Measurements from ENCODE around the gene ENTHD1.

Gene ENTHD1

GRCh38 chr22:39819429-39819828 is 74.1 kb downstream of the ENTHD1 start:
- no peak overlapping the region for H3K4me3 Mint-ChIP-seq
- H3K27me3 Mint-ChIP-seq (ENCODE audit: low read depth): peaks cover 32% of the 10 kb centered on the region
- H3K36me3 Mint-ChIP-seq (ENCODE audit: low read depth): no peaks in the 10 kb centered on the region
- H3K27ac Mint-ChIP-seq: no peak overlapping the region
- peaks cover 3% of the 10 kb centered on the region for H3K4me1 Mint-ChIP-seq (ENCODE audit: low read depth)
- no peaks in the 10 kb centered on the region for H3K9me3 Mint-ChIP-seq

GRCh38 chr22:39818094-39818493 is 75.5 kb downstream of the ENTHD1 start:
- H3K4me1 Mint-ChIP-seq (ENCODE audit: low read depth): peaks cover 3% of the 10 kb centered on the region
- no peak overlapping the region for H3K4me3 Mint-ChIP-seq
- H3K27me3 Mint-ChIP-seq (ENCODE audit: low read depth): peaks cover 33% of the 10 kb centered on the region
- H3K9me3 Mint-ChIP-seq: no peaks in the 10 kb centered on the region
- no peak overlapping the region for H3K27ac Mint-ChIP-seq
- no peaks in the 10 kb centered on the region for H3K36me3 Mint-ChIP-seq (ENCODE audit: low read depth)

GRCh38 chr22:39815932-39816331 is 77.6 kb downstream of the ENTHD1 start:
- H3K27ac Mint-ChIP-seq: no peak overlapping the region
- peaks cover 3% of the 10 kb centered on the region for H3K4me1 Mint-ChIP-seq (ENCODE audit: low read depth)
- H3K36me3 Mint-ChIP-seq (ENCODE audit: low read depth): no peaks in the 10 kb centered on the region
- H3K9me3 Mint-ChIP-seq: no peaks in the 10 kb centered on the region
- H3K4me3 Mint-ChIP-seq: no peak overlapping the region
- peaks cover 26% of the 10 kb centered on the region for H3K27me3 Mint-ChIP-seq (ENCODE audit: low read depth)

- no peak overlapping the region for H3K27ac Mint-ChIP-seq
- H3K4me1 Mint-ChIP-seq (ENCODE audit: low read depth): peaks cover 2% of the 10 kb centered on the region
- H3K9me3 Mint-ChIP-seq: no peaks in the 10 kb centered on the region
- no peaks in the 10 kb centered on the region for H3K36me3 Mint-ChIP-seq (ENCODE audit: low read depth)
- H3K27me3 Mint-ChIP-seq (ENCODE audit: low read depth): peaks cover 23% of the 10 kb centered on the region
- H3K4me3 Mint-ChIP-seq: no peak overlapping the region
Observed at GRCh38 chr22:39814899-39815298, 78.7 kb downstream of the ENTHD1 start.

DNA sequence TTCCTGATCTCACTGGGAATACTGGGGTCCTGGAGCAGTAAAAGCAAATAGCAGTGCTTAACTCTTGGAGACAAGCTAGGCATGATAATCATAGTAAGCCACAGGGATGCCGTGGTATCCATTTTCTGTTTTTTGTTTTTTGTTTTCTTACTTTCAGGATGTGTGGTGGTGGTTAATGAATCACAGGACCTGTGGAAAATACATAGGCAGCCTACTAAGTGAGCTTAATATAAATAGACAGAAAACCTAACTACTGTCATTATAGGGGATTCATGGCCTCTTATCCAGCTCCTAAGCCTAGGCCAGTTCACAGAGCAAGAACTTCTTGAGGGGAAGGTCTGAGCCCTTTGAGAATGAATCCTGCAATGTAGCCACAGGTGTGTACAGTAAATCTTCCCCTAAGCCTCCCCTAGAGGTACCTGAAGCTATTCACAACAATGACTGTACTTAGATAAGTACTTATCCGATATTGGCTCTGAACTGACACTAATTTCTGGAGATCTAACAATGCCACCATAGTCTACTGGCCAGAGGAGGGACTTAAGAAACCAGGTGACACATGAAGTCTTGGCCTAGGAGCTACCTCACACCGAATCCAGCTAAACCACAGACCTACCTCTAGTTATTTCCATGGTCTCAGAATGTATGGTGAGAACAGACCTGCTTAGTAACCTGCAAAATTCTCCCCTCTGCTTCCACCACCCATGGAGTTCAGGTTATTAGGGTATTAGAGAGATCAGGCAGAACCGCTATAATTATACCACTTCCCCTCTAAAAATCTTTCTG is 83.6 kb downstream of the ENTHD1 start:
- H3K27ac Mint-ChIP-seq: no peak overlapping the region
- H3K9me3 Mint-ChIP-seq: no peaks in the 10 kb centered on the region
- no peaks in the 10 kb centered on the region for H3K36me3 Mint-ChIP-seq (ENCODE audit: low read depth)
- peaks cover 12% of the 10 kb centered on the region for H3K27me3 Mint-ChIP-seq (ENCODE audit: low read depth)
- no peak overlapping the region for H3K4me3 Mint-ChIP-seq
- H3K4me1 Mint-ChIP-seq (ENCODE audit: low read depth): peaks cover 22% of the 10 kb centered on the region

- Mint-ChIP-seq H3K27ac (no peak overlapping the region), H3K4me1 (ENCODE audit: low read depth) (peaks cover 22% of the 10 kb centered on the region), H3K9me3 (peaks cover 2% of the 10 kb centered on the region), H3K36me3 (ENCODE audit: low read depth) (peaks cover 2% of the 10 kb centered on the region), H3K27me3 (ENCODE audit: low read depth) (peaks cover 6% of the 10 kb centered on the region), H3K4me3 (no peak overlapping the region)
Observed at GRCh38 chr22:39808081-39808480, 85.5 kb downstream of the ENTHD1 start.

GRCh38 chr22:39806109-39806508 is 87.5 kb downstream of the ENTHD1 start:
- Mint-ChIP-seq H3K36me3 (ENCODE audit: low read depth) (peaks cover 4% of the 10 kb centered on the region), H3K9me3 (peaks cover 5% of the 10 kb centered on the region), H3K4me1 (ENCODE audit: low read depth) (peaks cover 22% of the 10 kb centered on the region), H3K4me3 (no peak overlapping the region), H3K27me3 (ENCODE audit: low read depth) (peaks cover 16% of the 10 kb centered on the region), H3K27ac (no peak overlapping the region)

DNA sequence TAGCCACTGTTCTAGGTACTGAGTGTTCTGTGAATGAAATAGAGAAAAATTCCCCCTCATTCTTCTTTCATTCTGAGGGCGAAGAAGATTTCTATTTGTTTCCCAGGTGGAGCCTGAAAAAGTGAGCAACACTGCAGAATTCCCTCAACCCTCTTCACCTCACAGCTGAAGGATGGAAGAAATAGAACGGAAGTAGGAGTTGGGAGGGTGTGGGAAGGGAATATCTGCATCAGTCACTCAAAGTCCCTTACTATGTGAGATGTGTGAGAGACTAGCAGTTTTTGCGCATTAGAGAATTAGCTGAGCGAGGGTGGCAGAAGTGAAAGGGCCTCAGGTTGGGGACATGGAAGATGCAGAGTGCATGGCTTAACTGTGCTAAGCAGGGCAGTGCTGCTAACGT is 88.4 kb downstream of the ENTHD1 start:
- Mint-ChIP-seq H3K9me3 (peaks cover 14% of the 10 kb centered on the region), H3K4me1 (ENCODE audit: low read depth) (peaks cover 22% of the 10 kb centered on the region), H3K27ac (no peak overlapping the region), H3K27me3 (ENCODE audit: low read depth) (peaks cover 21% of the 10 kb centered on the region), H3K4me3 (no peak overlapping the region), H3K36me3 (ENCODE audit: low read depth) (peaks cover 8% of the 10 kb centered on the region)

DNA sequence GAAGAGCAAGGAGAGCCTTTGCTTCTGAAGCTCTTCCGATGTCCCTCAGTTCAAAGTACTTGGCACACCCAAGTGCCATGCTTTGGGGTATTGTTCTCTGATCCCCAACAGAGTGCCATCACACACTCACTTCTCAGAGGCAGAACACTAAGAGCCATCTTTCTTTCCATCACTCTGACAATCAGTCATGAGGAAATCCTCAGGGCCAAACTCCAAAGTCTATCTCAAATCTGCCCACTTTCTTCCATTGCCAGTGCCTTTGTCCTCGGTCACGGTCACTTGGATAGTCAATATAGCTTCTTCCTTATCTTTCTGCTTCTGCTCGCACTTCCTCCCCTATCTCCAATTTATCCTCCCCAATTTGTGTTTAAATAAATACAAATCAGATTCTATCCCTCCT is 90.9 kb downstream of the ENTHD1 start:
- peaks cover 20% of the 10 kb centered on the region for H3K36me3 Mint-ChIP-seq (ENCODE audit: low read depth)
- peaks cover 10% of the 10 kb centered on the region for H3K4me1 Mint-ChIP-seq (ENCODE audit: low read depth)
- H3K9me3 Mint-ChIP-seq: peaks cover 30% of the 10 kb centered on the region
- H3K27ac Mint-ChIP-seq: no peak overlapping the region
- H3K27me3 Mint-ChIP-seq (ENCODE audit: low read depth): peaks cover 21% of the 10 kb centered on the region
- H3K4me3 Mint-ChIP-seq: no peak overlapping the region

DNA sequence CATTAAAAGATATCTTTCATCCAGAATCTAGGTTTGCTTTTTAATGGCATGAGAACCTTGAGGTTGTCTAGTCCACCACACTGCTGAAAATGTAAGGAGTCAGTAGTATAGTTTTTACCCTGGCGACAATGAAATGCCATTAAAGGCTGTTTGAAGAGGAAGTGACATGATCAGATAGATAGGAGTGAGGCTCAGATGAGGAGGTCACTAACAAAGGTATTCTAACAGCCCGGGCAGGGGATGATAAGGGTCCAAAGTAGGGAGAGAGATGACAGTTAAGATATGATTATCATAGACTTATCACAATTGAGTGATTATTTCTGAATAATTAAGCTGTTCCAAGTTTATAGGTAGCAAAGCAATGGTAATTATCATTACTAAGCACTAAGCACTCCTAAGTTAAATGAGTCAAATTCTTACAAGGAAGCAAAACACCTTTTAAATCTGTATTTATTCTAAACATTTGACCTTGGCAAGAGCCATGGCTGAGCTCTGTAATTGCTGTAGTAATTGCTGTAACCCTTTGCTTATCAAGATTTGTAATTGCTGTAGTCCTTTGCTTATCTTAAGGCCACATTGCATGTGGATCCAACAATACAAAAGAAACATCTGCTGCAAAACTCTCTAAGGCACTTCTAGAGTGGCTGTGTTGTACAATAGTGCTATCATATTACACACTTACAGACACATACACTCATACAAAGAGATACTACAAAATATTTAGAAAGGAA is 92.6 kb downstream of the ENTHD1 start:
- Mint-ChIP-seq H3K4me3 (no peak overlapping the region), H3K36me3 (ENCODE audit: low read depth) (peaks cover 26% of the 10 kb centered on the region)

GRCh38 chr22:39797528-39798147 is 95.9 kb downstream of the ENTHD1 start:
- Mint-ChIP-seq H3K4me1 (ENCODE audit: low read depth) (no peaks in the 10 kb centered on the region), H3K36me3 (ENCODE audit: low read depth) (peaks cover 22% of the 10 kb centered on the region), H3K27me3 (ENCODE audit: low read depth) (peaks cover 35% of the 10 kb centered on the region), H3K27ac (no peak overlapping the region), H3K4me3 (no peak overlapping the region), H3K9me3 (peaks cover 53% of the 10 kb centered on the region)

More for the DNA sequence above, 92.6 kb downstream of the ENTHD1 start:
- H3K27me3 Mint-ChIP-seq (ENCODE audit: low read depth): peaks cover 27% of the 10 kb centered on the region
- peaks cover 48% of the 10 kb centered on the region for H3K9me3 Mint-ChIP-seq
- H3K27ac Mint-ChIP-seq: no peak overlapping the region
- H3K4me1 Mint-ChIP-seq (ENCODE audit: low read depth): peaks cover 10% of the 10 kb centered on the region

GRCh38 chr22:39789788-39790187 is 103.8 kb downstream of the ENTHD1 start:
- Mint-ChIP-seq H3K36me3 (ENCODE audit: low read depth) (peaks cover 4% of the 10 kb centered on the region), H3K4me1 (ENCODE audit: low read depth) (peaks cover 5% of the 10 kb centered on the region), H3K27me3 (ENCODE audit: low read depth) (peaks cover 6% of the 10 kb centered on the region), H3K4me3 (no peak overlapping the region), H3K9me3 (peaks cover 8% of the 10 kb centered on the region), H3K27ac (no peak overlapping the region)

- no peaks in the 10 kb centered on the region for H3K9me3 Mint-ChIP-seq
- H3K27ac Mint-ChIP-seq: no peak overlapping the region
Observed at GRCh38 chr22:39785232-39785631, 108.3 kb downstream of the ENTHD1 start.

DNA sequence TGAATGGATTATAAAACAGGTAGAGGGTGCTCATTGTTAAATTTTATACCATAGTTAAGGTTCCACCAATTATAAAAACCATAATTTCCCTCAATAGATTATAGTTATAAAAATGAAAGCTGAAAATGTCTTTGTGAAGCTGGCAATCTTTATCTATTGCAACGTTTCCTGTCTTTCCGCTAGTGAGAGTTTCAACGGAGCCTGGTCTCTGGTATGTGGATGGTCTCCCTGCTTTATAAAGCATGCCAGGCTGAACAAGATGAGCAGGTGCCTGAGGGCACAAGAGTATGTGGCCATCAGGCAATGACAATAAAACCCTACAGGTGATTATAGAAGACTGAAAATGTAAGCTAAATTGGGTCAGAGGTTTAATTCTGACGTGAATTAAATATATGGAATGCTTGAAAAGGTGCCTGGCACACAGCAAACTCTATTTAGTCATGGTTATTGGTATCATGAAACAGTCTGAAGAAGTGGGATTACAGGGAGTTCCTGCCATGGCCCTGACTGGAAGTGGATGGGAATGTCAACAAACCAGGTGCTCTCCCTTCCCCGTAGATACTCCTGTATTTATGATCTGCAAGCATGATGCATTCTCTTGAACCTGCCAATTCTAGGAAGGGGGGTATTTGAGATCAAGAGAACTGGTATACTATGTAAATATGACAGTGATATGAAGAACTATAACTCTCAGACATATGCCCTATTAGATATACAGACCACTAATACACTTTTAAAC is 115.7 kb downstream of the ENTHD1 start:
- Mint-ChIP-seq H3K4me3 (no peak overlapping the region), H3K27ac (no peak overlapping the region), H3K36me3 (ENCODE audit: low read depth) (peaks cover 4% of the 10 kb centered on the region), H3K4me1 (ENCODE audit: low read depth) (peaks cover 42% of the 10 kb centered on the region), H3K27me3 (ENCODE audit: low read depth) (peaks cover 7% of the 10 kb centered on the region), H3K9me3 (no peaks in the 10 kb centered on the region)

More at GRCh38 chr22:39785232-39785631, 108.3 kb downstream of the ENTHD1 start:
- Mint-ChIP-seq H3K4me1 (ENCODE audit: low read depth) (peaks cover 5% of the 10 kb centered on the region), H3K4me3 (no peak overlapping the region), H3K36me3 (ENCODE audit: low read depth) (peaks cover 10% of the 10 kb centered on the region), H3K27me3 (ENCODE audit: low read depth) (peaks cover 10% of the 10 kb centered on the region)

Measured in T-helper 1 cell treated with Interleukin-12 subunit alpha and Interleukin-12 subunit beta and Interleukin-4 antibody, amounts not matched to agents 30 μg/mL and 1 μg/mL, for 36 hours (primary cell).